Measurements from ENCODE around the gene DBH. TPM values are rescaled to one million over a fixed set of nuclear protein-coding genes. Genes with fewer than 3 reads are reported as not detected.

The DBH gene
- total and polyA plus RNA-seq, 3 donors from 2014 or later, result 0.06 TPM; not detected in 2

- no peak for TF ChIP-seq POLR2A (IDR thresholded peaks at IDR 0.05)
- TF ChIP-seq CTCF (IDR thresholded peaks at IDR 0.05), result no peak
- H3K4me1 ChIP-seq, result peaks cover 13% of the 10 kb centered on the region
- intact Hi-C loops (cut with DNase I; ENCODE audit: low total_unique reads), result no loop called here
- DNase-seq, result no peak
- H3K4me3 ChIP-seq, result no peak overlapping the region
- H3K9me3 ChIP-seq, result no peaks in the 10 kb centered on the region
- H3K27me3 ChIP-seq, result no peaks in the 10 kb centered on the region
- whole genome bisulfite sequencing, 2 donors, result 90 to 94% methylated on average over 13 of the region's 13 CpGs
- H3K27ac ChIP-seq, result no peak overlapping the region
- H3K36me3 ChIP-seq (ENCODE audit: low read depth, missing control alignments), result no peaks in the 10 kb centered on the region
Observed at GRCh38 chr9:133665096-133665495, 28.9 kb downstream of the DBH start.

GRCh38 chr9:133665535-133665934, 29.4 kb downstream of the DBH start:
- TF ChIP-seq POLR2A (IDR thresholded peaks at IDR 0.05) (no peak), CTCF (IDR thresholded peaks at IDR 0.05) (no peak)
- WGBS, 2 donors, result 88 to 90% methylated on average over 12 of the region's 12 CpGs
- Histone ChIP-seq H3K27ac (no peak overlapping the region), H3K27me3 (no peaks in the 10 kb centered on the region), H3K36me3 (ENCODE audit: low read depth, missing control alignments) (no peaks in the 10 kb centered on the region), H3K4me3 (no peak overlapping the region), H3K9me3 (no peaks in the 10 kb centered on the region), H3K4me1 (peaks cover 13% of the 10 kb centered on the region)
- no peak for DNase-seq
- intact Hi-C loops (cut with DNase I; ENCODE audit: low total_unique reads), result no loop called here

GRCh38 chr9:133666387-133666786, 30.2 kb downstream of the DBH start:
- Histone ChIP-seq H3K4me3 (no peak overlapping the region), H3K27ac (no peak overlapping the region), H3K36me3 (ENCODE audit: low read depth, missing control alignments) (no peaks in the 10 kb centered on the region), H3K4me1 (peaks cover 13% of the 10 kb centered on the region), H3K9me3 (no peaks in the 10 kb centered on the region), H3K27me3 (no peaks in the 10 kb centered on the region)
- TF ChIP-seq CTCF (IDR thresholded peaks at IDR 0.05), result no peak
- no peak for TF ChIP-seq POLR2A (IDR thresholded peaks at IDR 0.05)
- 92% methylated on average over 9 of the region's 9 CpGs for WGBS, 2 donors
- DNase-seq, result no peak
- intact Hi-C loops (cut with DNase I; ENCODE audit: low total_unique reads), result no loop called here

GRCh38 chr9:133666845-133667244, 30.7 kb downstream of the DBH start:
- Histone ChIP-seq H3K27ac (no peak overlapping the region), H3K27me3 (no peaks in the 10 kb centered on the region), H3K4me1 (peaks cover 13% of the 10 kb centered on the region), H3K36me3 (ENCODE audit: low read depth, missing control alignments) (no peaks in the 10 kb centered on the region), H3K4me3 (no peak overlapping the region), H3K9me3 (no peaks in the 10 kb centered on the region)
- DNase-seq, result no peak
- 81 to 88% methylated on average over 9 to 11 of the region's 11 CpGs for WGBS, 2 donors
- intact Hi-C loops (cut with DNase I; ENCODE audit: low total_unique reads), result no loop called here
- TF ChIP-seq POLR2A (IDR thresholded peaks at IDR 0.05) (no peak), CTCF (IDR thresholded peaks at IDR 0.05) (no peak)

- WGBS, 2 donors, result 84 to 91% methylated on average over 13 to 16 of the region's 17 CpGs
- no peaks in the 10 kb centered on the region for H3K27me3 ChIP-seq
- no peak overlapping the region for H3K27ac ChIP-seq
- DNase-seq, result no peak
- H3K4me3 ChIP-seq, result no peak overlapping the region
- H3K36me3 ChIP-seq (ENCODE audit: low read depth, missing control alignments), result no peaks in the 10 kb centered on the region
- no peaks in the 10 kb centered on the region for H3K9me3 ChIP-seq
- intact Hi-C loops (cut with DNase I; ENCODE audit: low total_unique reads), result no loop called here
- no peak for TF ChIP-seq POLR2A (IDR thresholded peaks at IDR 0.05)
- TF ChIP-seq CTCF (IDR thresholded peaks at IDR 0.05), result no peak
- peaks cover 13% of the 10 kb centered on the region for H3K4me1 ChIP-seq
Observed at GRCh38 chr9:133667759-133668450, 31.7 kb downstream of the DBH start.
